Heart left ventricle (tissue), 13 donors: Measurements from ENCODE around the gene GAS7.

ENCODE experiments used
- POLR2A ChIP-seq, 2 donors: fragments of 450-650 bp; IDR thresholded peaks; one replicate each; pipeline ENCODE4 v1.6.1; 2017; ENCODE audit warnings: antibody characterized with exemption in 2 of 2, mild to moderate bottlenecking in 2 of 2, moderate library complexity in 2 of 2
- TF ChIP-seq, protein P1 (sequence below), 12 donors: fragments of 200-600 bp; sonication (generic) in 4 of 12; IDR thresholded peaks; one replicate each; pipeline versions ENCODE4 v1.5.0 to v1.8.0; 2018 to 2022; ENCODE audit warnings: antibody characterized with exemption in 12 of 12, mild to moderate bottlenecking in 5 of 12
- donor health status: ischemic (EF 13 %, LVEDD 7.1; RV severe dilation, severe dysfunction).
- donor health status: DM: no; HTN: yes; CAD: no.
- donor health status: DM: no; HTN: no; CAD: no.
- donor health status: ischemic (EF 25% LVEDD 6.9; RV normal size, moderate dysfunction).
- donor health status: ischemic (EF 25% LVEDD 5.7; RV mildly dilated, moderate dysfunction).
- donor health status: ischemic (EF 35%, LVEDD 5.7; RV mildly dilated, moderate dysfunction).
- donor health status: nonischemic (EF 11% LVEDD 7.7; RV severe dilation, severe dysfunction).
- donor health status: DM: yes; HTN: yes; CAD: no.
- donor health status: PGD.
- donor health status: ischemic (EF 29% LVEDD 5.4; RV normal size, mild dysfunction).
- donor health status: nonischemic (EF 23%, LVEDD 6.1; RV moderate dilation, normal function).

DNA sequence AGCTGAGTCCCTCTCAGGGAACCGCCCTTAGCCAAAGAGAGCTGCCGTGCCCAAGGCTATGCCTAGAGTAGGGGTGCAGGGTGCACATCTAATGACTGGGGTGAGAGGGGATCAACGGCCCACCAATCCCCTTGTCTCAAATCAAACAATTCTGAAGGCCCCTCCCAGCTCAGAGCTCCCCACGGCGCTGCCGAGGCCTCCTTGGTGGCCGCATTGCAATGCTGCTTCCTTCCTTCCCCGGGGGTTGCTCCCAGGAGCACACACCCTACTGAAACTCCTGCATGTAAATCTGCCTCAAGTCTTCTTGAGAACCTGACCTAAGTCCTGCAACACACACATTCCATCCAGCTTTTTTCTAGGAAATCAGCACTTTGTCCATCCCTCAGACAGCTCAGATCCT is 212.8 kb downstream of the GAS7 start:
- TF ChIP-seq, protein P1, sequence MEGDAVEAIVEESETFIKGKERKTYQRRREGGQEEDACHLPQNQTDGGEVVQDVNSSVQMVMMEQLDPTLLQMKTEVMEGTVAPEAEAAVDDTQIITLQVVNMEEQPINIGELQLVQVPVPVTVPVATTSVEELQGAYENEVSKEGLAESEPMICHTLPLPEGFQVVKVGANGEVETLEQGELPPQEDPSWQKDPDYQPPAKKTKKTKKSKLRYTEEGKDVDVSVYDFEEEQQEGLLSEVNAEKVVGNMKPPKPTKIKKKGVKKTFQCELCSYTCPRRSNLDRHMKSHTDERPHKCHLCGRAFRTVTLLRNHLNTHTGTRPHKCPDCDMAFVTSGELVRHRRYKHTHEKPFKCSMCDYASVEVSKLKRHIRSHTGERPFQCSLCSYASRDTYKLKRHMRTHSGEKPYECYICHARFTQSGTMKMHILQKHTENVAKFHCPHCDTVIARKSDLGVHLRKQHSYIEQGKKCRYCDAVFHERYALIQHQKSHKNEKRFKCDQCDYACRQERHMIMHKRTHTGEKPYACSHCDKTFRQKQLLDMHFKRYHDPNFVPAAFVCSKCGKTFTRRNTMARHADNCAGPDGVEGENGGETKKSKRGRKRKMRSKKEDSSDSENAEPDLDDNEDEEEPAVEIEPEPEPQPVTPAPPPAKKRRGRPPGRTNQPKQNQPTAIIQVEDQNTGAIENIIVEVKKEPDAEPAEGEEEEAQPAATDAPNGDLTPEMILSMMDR (IDR thresholded peaks at IDR 0.05) = no peak
- TF ChIP-seq POLR2A (IDR thresholded peaks at IDR 0.05) = no peak
